ENCODE measurements around the gene TMEM145.

DNA sequence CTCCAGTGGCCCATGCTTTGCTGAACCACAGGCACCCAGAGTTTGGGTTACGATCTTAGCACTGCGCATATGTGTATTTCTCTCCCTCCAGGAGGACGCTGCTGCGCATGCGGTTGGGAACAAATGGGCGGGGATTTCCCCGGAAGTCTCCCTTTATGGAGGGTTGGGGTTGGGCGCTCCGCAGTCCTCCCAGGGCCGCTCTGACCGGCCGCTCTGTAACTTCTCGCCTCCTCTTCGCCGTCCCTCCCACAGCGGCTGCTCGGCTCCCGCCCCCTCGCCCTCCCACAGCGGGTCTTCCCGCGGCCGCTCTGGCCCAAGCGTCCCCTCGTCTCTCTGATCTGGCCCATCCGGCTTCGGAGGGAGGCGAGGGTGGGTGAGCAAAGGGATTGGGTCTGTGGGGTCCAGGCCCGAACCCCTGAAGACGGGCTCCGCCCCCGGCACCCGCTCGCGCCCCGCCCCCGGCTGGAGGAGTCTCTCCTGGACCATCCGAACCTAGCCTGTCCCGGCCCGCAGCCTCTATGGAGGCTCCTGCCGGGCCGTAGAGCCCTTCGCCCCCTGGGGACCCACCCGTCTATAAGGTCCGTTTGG lies 12.3 kb downstream of the TMEM145 start, which contains the start of gene MEGF8:
- TF ChIP-seq, protein P1, sequence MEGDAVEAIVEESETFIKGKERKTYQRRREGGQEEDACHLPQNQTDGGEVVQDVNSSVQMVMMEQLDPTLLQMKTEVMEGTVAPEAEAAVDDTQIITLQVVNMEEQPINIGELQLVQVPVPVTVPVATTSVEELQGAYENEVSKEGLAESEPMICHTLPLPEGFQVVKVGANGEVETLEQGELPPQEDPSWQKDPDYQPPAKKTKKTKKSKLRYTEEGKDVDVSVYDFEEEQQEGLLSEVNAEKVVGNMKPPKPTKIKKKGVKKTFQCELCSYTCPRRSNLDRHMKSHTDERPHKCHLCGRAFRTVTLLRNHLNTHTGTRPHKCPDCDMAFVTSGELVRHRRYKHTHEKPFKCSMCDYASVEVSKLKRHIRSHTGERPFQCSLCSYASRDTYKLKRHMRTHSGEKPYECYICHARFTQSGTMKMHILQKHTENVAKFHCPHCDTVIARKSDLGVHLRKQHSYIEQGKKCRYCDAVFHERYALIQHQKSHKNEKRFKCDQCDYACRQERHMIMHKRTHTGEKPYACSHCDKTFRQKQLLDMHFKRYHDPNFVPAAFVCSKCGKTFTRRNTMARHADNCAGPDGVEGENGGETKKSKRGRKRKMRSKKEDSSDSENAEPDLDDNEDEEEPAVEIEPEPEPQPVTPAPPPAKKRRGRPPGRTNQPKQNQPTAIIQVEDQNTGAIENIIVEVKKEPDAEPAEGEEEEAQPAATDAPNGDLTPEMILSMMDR (conservative IDR thresholded peaks at IDR 0.05; ENCODE audit: low read depth, low read length): peak; percentile 98
- no peak for TF ChIP-seq EZH2 (IDR thresholded peaks at IDR 0.05; ENCODE audit: borderline replicate concordance, low read depth, low read length, poor library complexity, severe bottlenecking)

Measured in A673 (cell line).